PC-3 (cell line): ENCODE results near the gene KIF9. TPM values are rescaled to one million over a fixed set of nuclear protein-coding genes. Genes with fewer than 3 reads are reported as not detected.

Source experiments
- ATAC-seq: fragments of 200-7000 bp; cut with Tn5 transposase; 2 replicates; pipeline ENCODE4 v1.9.1; 2020; ENCODE audit warnings: mild to moderate bottlenecking, moderate library complexity
- BruUV-seq: library from RNA; stranded (reverse); fragments of 400-500 nt; replicated peaks from 2 replicates; lab custom pipeline; 2021; lab: Mats Ljungman, UMichigan
- CTCF ChIA-PET: fragments of 300-600 bp; sonication (Branson Sonifier 250); formaldehyde crosslinking; loops from one replicate; lab custom pipeline; 2022; ENCODE audit warnings: antibody characterized with exemption; lab: Charles Lee
- POLR2A ChIA-PET: fragments of 300-600 bp; sonication (Branson Sonifier 250); formaldehyde crosslinking; loops from one replicate; lab custom pipeline; 2022; ENCODE audit warnings: antibody characterized with exemption; ENCODE audit not compliant: unreplicated experiment; lab: Charles Lee
- DNase-seq: peaks from one replicate; pipeline ENCODE4 v3.0.0-alpha.2; 2015
- H2AFZ ChIP-seq: fragments of 300-600 bp; sonication (generic); 2 replicates; pipeline ENCODE4 v1.6.0; 2016; ENCODE audit warnings: antibody characterized with exemption, low read length
- H3F3A ChIP-seq: fragments of 300-600 bp; sonication (generic); one replicate; pipeline ENCODE4 v1.6.0; 2017; ENCODE audit warnings: antibody characterized with exemption, low read length, control low read depth, mild to moderate bottlenecking; ENCODE audit not compliant: unreplicated experiment
- H3K27ac ChIP-seq: fragments of 300-600 bp; sonication (generic); 2 replicates; pipeline ENCODE4 v1.5.1; 2016; ENCODE audit warnings: mild to moderate bottlenecking, low read length
- H3K27me3 ChIP-seq: fragments of 300-600 bp; sonication (generic); 2 replicates; pipeline ENCODE4 v1.6.1; 2016; ENCODE audit warnings: low read length, mixed read lengths
- H3K36me3 ChIP-seq: fragments of 300-600 bp; sonication (generic); 2 replicates; pipeline ENCODE4 v1.6.1; 2016; ENCODE audit warnings: low read depth, mixed run types, low read length, mixed read lengths
- H3K4me1 ChIP-seq: fragments of 300-600 bp; sonication (generic); 2 replicates; pipeline ENCODE4 v1.5.1; 2016; ENCODE audit warnings: low read length; ENCODE audit not compliant: insufficient read depth
- H3K4me2 ChIP-seq: fragments of 300-600 bp; sonication (generic); 2 replicates; pipeline ENCODE4 v1.6.0; 2016; ENCODE audit warnings: low read length
- H3K4me3 ChIP-seq: fragments of 300-600 bp; sonication (generic); 2 replicates; pipeline ENCODE4 v1.5.1; 2016; ENCODE audit warnings: mild to moderate bottlenecking, low read length, mixed read lengths
- H3K79me2 ChIP-seq: fragments of 300-600 bp; sonication (generic); 2 replicates; pipeline ENCODE4 v1.6.1; 2017; ENCODE audit warnings: low read length, mixed read lengths
- H3K9ac ChIP-seq: fragments of 300-600 bp; sonication (generic); 2 replicates; pipeline ENCODE4 v1.6.0; 2016; ENCODE audit warnings: mild to moderate bottlenecking, low read length
- H3K9me2 ChIP-seq: fragments of 300-600 bp; sonication (generic); replicated peaks from 2 replicates; pipeline ENCODE4 v1.6.1; 2016; ENCODE audit warnings: mixed run types, low read length, mixed read lengths
- H3K9me3 ChIP-seq: fragments of 300-600 bp; sonication (generic); 2 replicates; pipeline ENCODE4 v1.6.1; 2016; ENCODE audit warnings: low read length, mixed read lengths
- H4K20me1 ChIP-seq: fragments of 300-600 bp; sonication (generic); 2 replicates; pipeline ENCODE4 v1.6.1; 2016; ENCODE audit warnings: low read length, mixed read lengths
- EZH2 ChIP-seq: fragments of 300-600 bp; sonication (generic); IDR thresholded peaks from one replicate; pipeline ENCODE4 v1.6.1; 2017; ENCODE audit warnings: antibody characterized with exemption, mild to moderate bottlenecking, low read length; ENCODE audit not compliant: unreplicated experiment
- EZH2phosphoT487 ChIP-seq: fragments of 300-600 bp; sonication (generic); IDR thresholded peaks from 2 replicates; pipeline ENCODE4 v1.6.1; 2018; ENCODE audit warnings: mild to moderate bottlenecking, antibody characterized with exemption, low read length, borderline replicate concordance
- intact Hi-C: fragments of 100-400 bp; cut with micrococcal nuclease; formaldehyde crosslinking; loops from 2 replicates; pipeline ENCODE4 v1.9.0; 2023
- total RNA-seq: library from RNA; depleted of rRNA; stranded (reverse); fragments of >200 nt; gene quantifications from 2 replicates; pipeline ENCODE4 v1.2.3, GENCODE V29; 2014
- TF ChIP-seq, protein P1 (sequence below): fragments of 300-600 bp; sonication (generic); conservative IDR thresholded peaks from 2 replicates; pipeline ENCODE4 v1.5.1; 2017; ENCODE audit warnings: antibody characterized with exemption, low read depth, mild to moderate bottlenecking, low read length

KIF9 gene
- total RNA-seq, 1 experiment from 2014 or later: 22.7 TPM

- Histone ChIP-seq H2AFZ (no peak overlapping the region), H3K4me3 (no peak overlapping the region), H4K20me1 (peaks cover 35% of the 10 kb centered on the region; the same call in 1 of the 2 replicates), H3F3A (no peaks in the 10 kb centered on the region), H3K4me2 (no peak overlapping the region), H3K36me3 (peaks cover 36% of the 10 kb centered on the region; the same call in 1 of the 2 replicates), H3K79me2 (peaks cover 95% of the 10 kb centered on the region), H3K9me3 (no peaks in the 10 kb centered on the region), H3K9ac (no peak overlapping the region), H3K4me1 (peaks cover 17% of the 10 kb centered on the region), H3K9me2 (no peaks in the 10 kb centered on the region), H3K27me3 (no peaks in the 10 kb centered on the region), H3K27ac (no peak overlapping the region)
- ATAC-seq (no peak), DNase-seq (no peak)
- intact Hi-C loops: no loop called here
- ChIA-PET CTCF (no interaction called here), POLR2A (no interaction called here)
- TF ChIP-seq EZH2phosphoT487: no peak
- no peak for TF ChIP-seq EZH2
- no TSS peak for BruUV-seq
These were observed 8.7 kb upstream of the KIF9 start for GRCh38 chr3:47291158-47291753.

GRCh38 chr3:47288966-47289910 is 6.6 kb upstream of the KIF9 start:
- Histone ChIP-seq H3K27me3 (no peaks in the 10 kb centered on the region), H3K9me2 (no peaks in the 10 kb centered on the region), H3K79me2 (peaks cover 98% of the 10 kb centered on the region), H3F3A (no peaks in the 10 kb centered on the region), H3K9ac (no peak overlapping the region), H3K4me2 (0 out of 2 replicates have a peak overlapping the region, but pooled peaks have one; percentile 2), H3K4me3 (no peak overlapping the region), H3K4me1 (peaks cover 24% of the 10 kb centered on the region), H3K9me3 (no peaks in the 10 kb centered on the region), H4K20me1 (peaks cover 38% of the 10 kb centered on the region; the same call in 1 of the 2 replicates), H2AFZ (no peak overlapping the region), H3K36me3 (peaks cover 36% of the 10 kb centered on the region; the same call in 1 of the 2 replicates), H3K27ac (no peak overlapping the region)
- ChIA-PET POLR2A (no interaction called here), CTCF (no interaction called here)
- TF ChIP-seq EZH2: no peak
- TF ChIP-seq, protein P1, sequence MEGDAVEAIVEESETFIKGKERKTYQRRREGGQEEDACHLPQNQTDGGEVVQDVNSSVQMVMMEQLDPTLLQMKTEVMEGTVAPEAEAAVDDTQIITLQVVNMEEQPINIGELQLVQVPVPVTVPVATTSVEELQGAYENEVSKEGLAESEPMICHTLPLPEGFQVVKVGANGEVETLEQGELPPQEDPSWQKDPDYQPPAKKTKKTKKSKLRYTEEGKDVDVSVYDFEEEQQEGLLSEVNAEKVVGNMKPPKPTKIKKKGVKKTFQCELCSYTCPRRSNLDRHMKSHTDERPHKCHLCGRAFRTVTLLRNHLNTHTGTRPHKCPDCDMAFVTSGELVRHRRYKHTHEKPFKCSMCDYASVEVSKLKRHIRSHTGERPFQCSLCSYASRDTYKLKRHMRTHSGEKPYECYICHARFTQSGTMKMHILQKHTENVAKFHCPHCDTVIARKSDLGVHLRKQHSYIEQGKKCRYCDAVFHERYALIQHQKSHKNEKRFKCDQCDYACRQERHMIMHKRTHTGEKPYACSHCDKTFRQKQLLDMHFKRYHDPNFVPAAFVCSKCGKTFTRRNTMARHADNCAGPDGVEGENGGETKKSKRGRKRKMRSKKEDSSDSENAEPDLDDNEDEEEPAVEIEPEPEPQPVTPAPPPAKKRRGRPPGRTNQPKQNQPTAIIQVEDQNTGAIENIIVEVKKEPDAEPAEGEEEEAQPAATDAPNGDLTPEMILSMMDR: no peak
- TF ChIP-seq EZH2phosphoT487: no peak
- DNase-seq: peak; percentile 34
- intact Hi-C loops: loop anchor here (10.0 kb wide), 2 partner anchors 96 to 124 kb away; partner anchors contain the start of genes PTPN23 and SETD2
- ATAC-seq: peak; percentile 58
- no TSS peak for BruUV-seq

DNA sequence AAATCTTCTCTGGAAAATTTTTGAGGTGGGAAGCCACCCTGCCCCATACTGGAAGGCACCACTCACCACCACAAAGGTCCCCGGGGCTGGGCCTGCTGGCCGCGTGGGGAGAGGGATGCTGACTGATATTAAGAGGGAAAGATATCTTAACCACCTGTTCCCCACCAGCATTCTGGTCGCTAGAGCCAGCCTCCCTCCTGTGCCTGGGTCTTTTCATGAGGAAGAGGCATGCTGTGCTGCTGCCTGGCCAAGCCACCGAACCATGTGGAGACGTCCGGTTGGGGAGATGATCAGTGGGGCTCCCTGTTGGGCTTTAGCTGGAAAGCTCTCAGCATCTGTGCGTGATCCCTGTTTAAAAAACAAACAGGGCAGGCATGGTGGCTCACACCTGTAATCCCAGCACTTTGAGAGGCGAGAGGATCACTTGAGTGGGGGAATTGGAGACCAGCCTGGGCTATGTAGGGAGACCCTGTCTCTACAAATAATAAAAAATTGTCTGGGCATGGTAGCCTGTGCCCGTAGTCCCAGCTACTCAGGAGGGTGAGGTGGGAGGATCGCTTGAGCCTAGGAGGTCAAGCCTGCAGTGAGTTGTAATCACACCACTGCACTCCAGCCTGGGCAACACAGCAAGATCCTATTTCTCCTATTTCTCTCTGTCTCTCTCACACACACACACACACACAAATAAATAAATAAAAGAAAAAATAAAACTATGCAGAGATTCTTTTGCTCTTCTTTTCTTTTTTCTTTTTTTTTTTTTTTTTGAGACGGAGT is 1.2 kb upstream of the KIF9 start:
- Histone ChIP-seq H3K36me3 (peaks cover 17% of the 10 kb centered on the region; the same call in 1 of the 2 replicates), H2AFZ (peak overlapping the region; percentile 81; the same call in 1 of the 2 replicates), H3K9me3 (no peaks in the 10 kb centered on the region), H3K27me3 (no peaks in the 10 kb centered on the region), H4K20me1 (peaks cover 17% of the 10 kb centered on the region; the same call in 1 of the 2 replicates), H3K4me1 (peaks cover 26% of the 10 kb centered on the region), H3K9ac (peak overlapping the region; percentile 89), H3K79me2 (peaks cover 82% of the 10 kb centered on the region), H3K9me2 (no peaks in the 10 kb centered on the region), H3K27ac (peak overlapping the region; percentile 88; the same call in 1 of the 2 replicates), H3K4me2 (peak overlapping the region; percentile 96), H3K4me3 (peak overlapping the region; percentile 91), H3F3A (no peaks in the 10 kb centered on the region)
- peak; percentile 17 for DNase-seq
- intact Hi-C loops: loop anchor here (5.0 to 10.0 kb wide), 3 partner anchors 101 to 189 kb away; partner anchors contain the start of genes PTPN23 and SETD2
- POLR2A ChIA-PET: interaction anchor here (0.6 kb wide), 1 partner anchor 307 kb away, joined by 3 read pairs; no protein-coding TSS in a partner anchor
- CTCF ChIA-PET: no interaction called here
- no peak for ATAC-seq
- TSS peak; percentile 76 for BruUV-seq
- TF ChIP-seq EZH2phosphoT487 (no peak), EZH2 (no peak)
- TF ChIP-seq, protein P1: no peak
